T follicular helper cell (primary cell): ENCODE measurements around the gene CCDC85C.

Experiments
- DNase-seq: peaks from one replicate; pipeline ENCODE4 v3.0.0-alpha.2; 2020; ENCODE audit warnings: low read depth

Gene CCDC85C

DNA sequence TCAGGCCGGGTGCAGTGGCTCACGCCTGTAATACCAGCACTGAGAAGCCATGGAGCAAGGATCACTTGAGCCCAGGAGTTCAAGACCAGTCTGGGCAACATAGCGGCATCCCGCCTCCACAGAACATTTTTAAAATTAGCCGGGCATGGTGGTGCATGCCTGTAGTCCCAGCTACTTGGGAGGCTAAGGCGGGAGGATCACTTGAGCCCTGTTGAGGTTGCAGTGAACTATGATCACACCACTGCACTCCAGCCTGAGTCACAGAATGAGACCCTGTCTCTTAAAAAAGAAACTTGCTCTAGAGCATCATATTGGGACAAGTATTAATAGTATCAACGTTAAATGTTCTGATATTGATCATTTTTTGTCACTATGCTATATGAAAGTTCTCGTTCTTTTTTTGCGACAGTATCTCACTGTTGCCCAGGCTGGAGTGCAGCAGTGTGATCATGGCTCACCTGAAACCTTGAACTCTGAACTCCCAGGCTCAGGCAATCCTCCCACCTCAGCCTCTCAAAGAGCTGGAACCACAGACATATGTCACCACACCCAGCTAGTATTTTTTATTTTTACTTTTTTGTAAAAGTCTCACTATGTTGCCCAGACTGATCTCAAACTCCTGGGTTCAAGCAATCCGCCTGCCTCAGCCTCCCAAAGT lies 47.7 kb downstream of the CCDC85C start:
- no peak for DNase-seq

DNA sequence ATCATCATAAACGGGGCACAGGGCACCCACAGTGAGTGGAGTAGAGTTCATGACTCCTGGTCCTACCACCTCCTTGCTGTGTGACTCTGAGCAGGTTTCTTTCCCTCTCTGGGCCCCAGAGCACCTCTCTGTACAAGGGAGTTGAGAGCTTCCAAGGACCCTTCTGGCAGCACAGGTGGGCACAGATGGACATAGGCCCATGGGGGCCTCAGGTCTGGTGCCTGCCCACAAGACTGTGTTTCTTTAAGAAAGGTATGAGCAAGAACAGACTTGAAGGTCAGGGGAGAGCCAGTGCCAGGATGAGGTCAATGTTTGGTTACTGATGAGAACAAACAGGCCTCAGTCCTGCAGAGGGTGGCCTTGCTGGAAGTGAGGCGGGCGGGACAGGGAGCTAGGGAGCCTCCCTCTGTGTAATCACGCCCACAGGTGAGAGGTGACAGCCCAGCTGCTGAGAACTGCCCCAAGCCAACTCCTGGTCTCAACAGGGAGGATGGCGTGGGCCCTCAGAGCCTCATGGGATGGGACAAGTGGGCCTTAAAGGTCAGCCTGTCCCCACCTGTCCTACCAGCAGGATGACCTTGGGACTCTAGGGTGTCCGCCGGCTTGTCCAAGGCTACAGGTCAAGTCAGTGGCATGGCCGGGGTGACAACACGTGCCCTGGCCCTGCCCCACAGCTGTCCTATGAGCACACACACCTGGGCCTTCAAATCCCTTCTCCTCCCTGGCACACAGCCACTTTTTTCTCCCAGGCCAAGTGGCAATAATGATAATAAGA lies 49.1 kb downstream of the CCDC85C start:
- no peak for DNase-seq

DNA sequence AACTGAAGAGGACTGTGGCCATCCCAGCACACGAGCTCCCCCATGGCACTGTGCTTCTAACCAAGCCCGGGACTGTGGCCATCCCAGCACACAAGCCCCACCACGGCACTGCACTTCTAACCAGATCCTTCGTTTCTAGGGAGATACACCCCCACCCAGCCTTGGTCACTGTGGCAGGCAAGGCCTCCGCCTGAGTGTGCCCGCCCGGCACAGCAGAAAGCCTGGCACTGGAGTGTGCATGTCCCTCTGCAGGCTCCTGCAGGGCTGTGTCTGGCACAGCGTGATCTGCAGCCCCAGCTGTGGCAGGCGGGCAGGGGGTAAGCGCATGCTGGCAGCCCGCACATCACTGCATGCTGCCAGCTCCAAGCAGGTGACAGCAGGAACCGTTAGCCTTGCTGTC lies 49.8 kb downstream of the CCDC85C start:
- DNase-seq, result no peak

DNA sequence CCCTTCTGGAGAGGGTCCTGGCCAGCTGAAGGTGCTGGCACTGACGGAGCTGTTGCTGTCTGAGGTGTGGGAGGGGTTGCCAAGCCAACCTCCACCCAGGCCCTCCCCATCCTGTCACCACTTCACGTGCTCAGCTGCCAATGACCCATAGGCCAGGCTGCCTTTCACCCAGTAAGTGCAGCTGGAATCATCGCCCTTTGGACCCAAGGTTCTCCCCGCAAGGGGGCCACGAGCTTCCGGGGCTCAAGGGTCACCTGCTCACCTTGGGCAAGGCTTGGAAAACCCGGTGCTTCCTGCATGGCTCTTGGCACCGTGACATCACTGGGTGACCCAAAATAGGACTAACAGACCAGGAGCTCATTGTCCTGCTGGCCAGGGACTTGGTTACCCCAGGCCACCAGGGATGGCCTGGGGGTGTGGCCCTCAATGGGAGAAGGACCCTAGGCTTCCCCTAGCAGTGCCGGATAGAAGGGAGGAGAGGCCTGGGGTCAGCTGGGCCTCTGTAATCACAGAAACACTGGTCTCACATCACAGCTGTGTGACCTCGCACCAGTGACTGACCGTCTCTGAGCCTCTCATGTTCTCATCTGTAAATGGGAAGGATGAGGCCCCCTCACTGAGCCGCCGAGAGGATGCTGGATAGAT lies 51.3 kb downstream of the CCDC85C start:
- no peak for DNase-seq

DNA sequence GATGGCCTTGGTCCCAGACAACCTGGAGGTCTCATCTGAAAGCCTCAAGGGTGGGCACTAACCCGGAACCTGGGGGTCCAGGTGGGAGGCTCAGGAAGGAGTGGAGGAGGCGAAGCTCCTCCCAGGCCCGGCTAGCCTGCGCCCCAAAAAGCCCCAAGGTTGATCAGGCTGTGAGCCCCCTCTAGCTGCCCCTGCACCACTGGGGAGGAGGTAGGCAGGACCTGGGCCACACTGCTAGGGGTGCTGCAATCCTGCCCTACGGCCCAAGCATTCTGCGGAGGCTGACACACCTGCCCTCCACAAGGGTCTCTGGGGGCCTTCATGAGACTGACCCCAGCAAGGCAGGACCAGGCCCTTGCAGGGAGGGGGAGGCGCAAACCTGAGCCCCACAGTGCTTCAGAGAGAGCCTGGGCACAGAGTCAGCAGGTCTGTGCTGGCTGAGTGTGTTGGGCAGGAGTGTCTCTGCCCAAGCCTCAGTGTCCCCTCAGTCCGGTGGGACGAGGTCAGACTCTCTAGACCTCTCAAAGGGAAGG lies 51.9 kb downstream of the CCDC85C start:
- DNase-seq, result no peak

DNA sequence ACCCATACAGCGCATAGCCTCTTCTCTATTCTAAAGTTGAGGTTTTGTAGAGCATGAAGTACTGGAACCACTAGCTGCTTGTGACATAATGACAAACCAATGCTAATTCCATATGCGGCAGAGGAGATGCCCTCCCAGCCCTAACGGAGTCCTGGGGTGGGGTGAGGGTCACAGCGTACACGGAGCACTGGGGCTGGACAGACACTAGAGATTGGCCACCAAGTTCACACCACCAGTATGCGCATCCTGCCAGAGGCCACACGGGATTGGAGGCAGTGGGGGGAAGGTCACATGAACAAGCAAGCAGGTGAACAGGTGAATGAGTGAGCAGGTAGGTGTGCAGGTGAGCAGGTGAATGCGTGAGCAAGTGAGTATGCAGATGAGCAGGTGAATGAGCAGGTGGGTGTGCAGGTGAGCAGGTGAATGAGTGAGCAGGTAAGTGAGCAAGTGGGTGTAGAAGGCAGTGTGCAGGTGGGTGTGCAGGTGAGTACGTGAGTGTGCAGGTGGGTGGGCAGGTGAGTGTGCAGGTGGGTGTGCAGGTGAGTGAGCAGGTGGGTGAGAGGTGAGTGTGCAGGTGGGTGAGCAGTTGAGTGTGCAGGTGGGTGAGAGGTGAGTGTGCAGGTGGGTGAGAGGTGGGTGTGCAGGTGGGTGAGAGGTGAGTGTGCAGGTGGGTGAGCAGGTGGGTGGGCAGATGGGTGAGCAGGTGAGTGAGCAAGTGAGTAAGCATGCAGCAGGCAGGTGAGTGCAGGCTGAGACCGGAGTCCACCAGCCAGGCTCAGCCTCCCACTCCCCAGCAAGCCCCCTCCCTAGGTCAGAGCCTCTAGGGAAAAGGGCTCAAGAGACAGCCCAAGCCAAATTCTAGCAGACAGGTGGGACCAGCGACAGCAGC lies 52.7 kb downstream of the CCDC85C start:
- no peak for DNase-seq

DNA sequence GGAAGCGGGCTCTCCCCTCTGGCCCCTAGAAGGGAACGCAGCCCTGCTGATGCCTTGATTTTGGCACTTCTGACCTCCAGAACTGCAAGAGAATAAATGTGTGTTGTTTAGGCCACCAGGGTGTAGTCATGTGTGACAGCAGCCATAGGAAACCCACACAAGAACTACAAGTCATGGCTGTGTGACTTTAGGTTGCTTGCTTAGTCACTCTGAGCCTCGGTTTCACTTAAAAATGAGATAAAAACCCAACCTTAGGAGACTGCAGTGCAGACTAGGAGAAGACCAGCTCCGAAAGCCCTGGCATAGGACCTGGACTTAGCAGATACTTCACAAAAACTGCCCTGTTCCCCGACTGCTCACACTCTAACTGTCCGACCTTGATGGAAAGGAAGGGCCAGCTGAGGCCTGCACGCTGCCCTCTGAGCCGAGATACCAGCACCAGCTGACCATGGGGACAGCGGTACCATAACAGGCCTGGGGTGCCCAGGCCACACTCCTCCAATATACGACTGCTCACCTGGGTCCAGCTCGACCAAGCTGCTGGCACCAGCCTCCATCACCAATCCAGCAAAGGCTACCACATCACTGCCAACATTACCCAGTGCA lies 53.5 kb downstream of the CCDC85C start:
- DNase-seq, result no peak

DNA sequence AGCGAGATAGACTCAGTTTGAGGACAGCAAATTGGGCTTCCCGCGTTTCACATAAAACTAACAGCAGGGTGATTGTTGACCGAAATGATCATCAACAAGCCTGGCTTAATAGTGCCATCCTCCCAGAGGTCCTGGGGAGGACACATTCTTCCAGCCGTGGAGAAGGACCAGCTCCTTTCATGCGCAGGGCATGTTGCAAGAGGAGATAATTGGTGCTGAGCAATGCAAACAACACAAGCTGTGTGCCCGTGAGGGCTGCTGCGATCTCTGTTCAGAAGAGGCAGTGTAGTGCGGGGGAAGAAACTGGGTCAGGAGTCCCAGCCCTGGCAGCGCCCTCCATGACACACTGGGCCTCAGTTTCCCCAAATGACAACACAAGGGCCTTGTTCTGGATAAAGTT lies 54.3 kb downstream of the CCDC85C start:
- DNase-seq, result no peak

DNA sequence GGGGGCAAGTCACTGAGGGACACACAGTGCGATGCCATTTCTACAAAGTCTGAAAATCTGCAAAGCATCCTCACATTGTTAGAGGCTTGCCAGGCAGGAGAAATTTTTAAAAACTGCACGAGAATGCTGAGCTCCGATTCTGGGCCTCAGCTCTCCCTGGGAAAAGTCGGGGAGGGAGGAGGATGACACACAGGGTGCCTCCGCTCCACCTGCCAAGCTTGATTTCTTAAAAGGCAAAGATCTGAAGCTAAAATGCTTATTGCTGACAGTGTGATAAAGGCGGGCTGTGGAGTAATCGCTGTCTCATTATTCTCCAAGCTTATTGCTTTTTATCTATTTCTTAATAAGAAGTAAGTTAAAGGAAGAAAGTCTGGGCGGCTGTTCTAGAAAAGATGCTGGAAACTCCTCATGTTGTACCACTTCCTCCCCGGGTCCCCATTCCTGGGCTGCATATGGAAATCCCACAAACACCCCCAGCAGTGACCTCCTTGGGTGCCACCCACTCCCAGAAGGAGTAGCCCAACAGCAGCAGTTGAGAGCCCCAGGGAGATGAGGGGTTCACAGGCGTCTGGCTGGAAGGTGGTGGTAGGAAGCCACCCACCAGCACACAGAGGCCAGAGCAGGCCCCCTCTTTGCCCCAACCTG lies 55.0 kb downstream of the CCDC85C start:
- no peak for DNase-seq

DNA sequence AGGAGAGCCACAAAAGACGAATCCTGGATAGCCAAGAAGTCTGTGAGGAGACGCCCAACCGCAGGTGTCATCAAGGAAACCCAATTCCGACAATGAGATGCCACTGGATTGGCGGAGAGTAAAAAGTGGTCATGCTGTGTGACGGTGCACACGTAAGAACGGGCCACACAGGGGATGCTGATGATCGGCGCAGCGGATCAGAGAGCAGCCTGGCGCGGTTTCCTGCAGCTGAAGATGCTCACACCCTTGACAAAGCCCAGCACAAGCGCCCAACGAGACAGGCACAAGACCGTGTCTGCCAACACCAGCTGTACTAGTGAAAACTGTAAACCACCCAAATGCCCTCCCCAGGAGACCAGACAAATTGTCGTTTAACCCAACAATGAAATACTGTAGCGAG lies 55.8 kb downstream of the CCDC85C start:
- DNase-seq, result no peak

DNA sequence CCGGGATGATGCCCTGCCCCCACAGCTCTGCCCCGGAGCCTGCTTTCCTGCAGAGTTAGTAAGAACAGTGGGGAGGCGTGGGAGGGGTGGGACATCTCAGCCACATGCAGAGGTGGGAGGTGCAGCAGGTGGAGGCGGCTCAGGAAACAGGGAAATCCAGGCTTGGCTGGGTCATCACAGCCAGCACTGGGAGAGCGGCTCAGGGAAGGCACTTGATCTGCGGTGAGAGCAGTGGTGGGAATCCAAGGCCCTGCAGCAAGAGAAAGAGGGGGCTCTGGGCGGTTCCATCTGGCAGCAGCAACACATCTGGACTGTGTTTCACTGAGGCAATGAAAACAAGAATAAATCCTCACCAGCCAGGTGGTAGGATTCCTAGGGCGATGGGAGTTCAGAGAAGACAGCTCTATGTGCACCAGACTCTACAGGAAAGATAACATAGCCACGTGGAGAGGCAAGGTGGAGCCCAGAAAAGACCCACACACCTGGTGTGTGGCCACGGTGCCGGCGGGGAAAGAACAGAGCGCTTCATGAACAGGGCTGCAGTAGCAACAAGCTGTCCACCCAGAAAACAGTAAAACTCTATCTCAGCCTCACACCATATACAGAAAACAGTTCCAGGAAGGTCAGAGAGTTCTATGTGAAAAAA lies 57.6 kb downstream of the CCDC85C start:
- no peak for DNase-seq

DNA sequence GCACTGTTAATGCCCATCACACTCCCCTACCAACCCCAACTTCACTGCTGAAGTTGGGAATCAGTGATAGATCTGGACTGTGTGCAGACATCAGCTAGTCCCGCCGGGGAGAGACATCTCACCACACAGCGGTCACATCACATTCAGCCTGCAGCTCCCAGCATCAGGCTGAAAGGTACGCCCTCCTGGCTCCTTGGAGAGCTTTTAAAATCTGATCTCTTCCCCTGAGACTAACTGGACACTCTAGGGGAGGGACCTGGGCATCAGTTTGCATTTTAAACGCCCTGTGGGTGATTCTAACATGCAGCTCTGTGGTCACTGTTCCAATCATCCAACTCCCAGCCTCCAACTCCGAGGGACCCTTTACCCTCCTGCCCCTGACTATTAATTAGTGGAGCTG lies 58.4 kb downstream of the CCDC85C start:
- no peak for DNase-seq

DNA sequence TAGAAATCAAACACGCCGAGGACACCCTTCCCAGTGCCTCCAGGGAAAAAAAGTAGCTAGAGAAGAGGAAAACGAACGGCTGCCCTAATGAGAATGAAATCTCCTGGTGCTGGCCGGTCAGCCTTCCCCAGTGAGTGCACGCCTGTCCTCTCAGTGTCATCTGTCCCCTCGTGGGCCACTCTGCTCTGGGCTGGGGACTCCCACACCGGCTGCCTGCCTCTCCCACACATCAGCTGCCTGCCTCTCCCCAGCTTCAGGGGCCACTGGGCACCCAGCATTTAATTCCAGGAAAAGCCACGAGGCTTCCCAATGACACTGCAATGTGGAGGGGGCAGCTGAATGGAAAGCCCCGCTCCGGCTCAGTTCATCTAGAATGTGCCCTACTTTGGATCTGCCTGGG lies 59.0 kb downstream of the CCDC85C start:
- DNase-seq, result no peak

DNA sequence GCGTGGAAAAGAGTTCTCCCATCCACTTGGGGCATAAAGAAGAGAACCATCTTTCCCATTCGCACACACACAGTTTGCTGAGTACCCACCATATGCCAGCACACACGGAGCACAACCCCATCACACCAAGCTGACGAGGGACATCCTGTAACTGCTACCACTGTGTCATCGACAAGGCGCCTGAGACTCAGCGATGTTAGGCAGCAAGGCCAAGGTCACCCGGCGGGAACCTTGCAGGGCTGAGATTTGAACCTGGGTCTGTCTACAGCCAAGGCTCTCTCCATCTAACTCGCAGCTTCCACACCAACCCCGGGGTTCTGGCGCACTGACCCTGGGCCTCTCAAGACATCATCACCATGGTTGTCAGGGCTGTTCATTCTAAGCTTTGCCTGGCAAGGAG lies 60.0 kb downstream of the CCDC85C start:
- DNase-seq, result no peak

DNA sequence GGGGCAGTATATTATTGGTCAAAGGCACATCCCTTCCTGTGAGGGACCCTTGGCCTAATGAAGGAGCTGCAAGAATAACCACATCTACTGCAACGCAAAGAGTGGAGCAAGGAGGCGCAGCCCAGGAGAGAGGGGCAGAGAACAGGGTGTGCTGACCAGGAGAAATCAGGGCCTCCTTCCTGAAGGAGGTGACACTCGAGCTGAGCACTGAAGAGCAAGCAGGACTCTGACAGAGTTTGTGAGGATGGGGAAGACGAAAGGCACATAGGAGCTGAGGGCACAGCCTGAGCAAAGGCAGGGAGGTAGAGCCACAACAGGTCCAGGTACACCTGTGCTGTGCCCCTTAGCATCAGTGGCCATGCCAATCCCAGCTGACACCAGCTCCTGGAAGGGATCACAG lies 60.6 kb downstream of the CCDC85C start:
- no peak for DNase-seq

DNA sequence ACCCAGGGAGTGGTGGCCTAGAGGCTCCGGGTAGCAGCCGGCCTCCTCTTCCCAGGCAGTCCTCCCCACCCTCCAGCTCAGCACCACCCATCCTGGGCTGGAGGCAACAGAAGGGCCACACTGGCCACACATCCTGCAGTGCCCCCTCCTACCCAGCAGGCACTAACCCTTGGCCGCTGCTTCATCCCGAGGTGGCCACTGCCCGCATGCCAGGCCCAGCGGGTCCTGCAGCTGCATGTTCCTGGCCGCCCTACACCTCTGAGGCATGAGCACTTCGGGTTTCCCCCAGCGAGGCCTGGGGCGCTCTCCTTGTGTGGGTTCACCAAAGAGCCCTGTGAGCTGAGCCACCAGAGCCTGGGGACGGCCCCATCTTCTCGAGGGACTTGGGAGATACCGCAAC lies 61.4 kb downstream of the CCDC85C start:
- no peak for DNase-seq

DNA sequence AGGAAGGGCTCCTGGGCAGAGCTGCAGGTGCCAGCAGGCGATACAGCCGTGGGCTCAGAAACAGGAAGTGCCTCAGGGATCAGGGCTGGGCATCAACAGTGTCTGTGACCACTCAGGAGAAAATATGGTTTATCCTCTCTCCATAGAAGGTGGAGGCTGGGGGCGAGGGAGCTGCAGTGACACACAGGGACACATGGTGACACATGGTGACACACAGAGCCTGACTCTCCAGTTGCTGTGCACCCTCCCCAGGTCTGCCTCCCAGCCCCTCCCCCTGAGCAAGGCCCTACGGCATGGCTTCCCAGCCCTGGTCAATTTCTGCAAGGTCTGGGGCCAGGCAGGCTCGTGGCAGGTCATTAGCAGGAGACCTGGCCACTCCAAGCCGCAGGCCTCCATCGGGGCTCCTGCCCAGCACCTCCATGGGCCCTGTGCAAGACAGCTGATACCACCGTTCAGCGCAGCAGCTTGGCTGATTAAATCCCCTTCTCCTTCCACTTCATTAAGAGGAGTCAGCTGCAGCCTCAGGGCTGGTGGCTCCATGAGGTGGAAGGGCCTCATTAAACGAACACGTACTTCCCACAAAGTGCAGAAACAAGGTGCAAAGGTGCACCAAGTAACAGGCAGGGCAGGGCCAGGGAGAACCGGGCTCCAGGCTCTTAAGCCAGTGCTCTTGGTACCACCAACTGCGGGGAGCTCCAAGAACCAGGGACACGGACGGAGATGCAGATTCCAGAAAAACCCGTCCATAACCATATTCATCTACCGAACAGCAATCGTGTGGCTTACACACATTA lies 62.1 kb downstream of the CCDC85C start:
- DNase-seq, result no peak

DNA sequence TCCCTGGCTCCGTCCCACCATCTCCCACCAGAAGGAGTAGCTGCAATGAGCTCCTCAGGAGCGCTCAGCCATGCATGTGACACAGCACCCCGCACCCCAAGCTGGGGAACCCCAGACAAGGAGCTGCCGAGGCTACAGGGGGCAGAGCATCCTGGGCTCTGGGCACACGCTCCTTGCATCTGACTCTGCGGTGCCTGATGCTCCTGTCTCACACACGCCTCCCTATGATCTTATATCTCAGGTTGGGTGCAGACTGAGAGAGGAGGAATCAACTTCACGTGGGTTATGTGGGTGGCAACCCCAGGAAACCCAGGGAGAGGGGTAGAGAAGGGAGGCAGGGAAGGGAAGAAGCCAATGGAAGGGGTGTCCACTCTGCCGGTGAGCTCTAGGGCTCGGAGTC lies 62.8 kb downstream of the CCDC85C start:
- DNase-seq, result no peak

DNA sequence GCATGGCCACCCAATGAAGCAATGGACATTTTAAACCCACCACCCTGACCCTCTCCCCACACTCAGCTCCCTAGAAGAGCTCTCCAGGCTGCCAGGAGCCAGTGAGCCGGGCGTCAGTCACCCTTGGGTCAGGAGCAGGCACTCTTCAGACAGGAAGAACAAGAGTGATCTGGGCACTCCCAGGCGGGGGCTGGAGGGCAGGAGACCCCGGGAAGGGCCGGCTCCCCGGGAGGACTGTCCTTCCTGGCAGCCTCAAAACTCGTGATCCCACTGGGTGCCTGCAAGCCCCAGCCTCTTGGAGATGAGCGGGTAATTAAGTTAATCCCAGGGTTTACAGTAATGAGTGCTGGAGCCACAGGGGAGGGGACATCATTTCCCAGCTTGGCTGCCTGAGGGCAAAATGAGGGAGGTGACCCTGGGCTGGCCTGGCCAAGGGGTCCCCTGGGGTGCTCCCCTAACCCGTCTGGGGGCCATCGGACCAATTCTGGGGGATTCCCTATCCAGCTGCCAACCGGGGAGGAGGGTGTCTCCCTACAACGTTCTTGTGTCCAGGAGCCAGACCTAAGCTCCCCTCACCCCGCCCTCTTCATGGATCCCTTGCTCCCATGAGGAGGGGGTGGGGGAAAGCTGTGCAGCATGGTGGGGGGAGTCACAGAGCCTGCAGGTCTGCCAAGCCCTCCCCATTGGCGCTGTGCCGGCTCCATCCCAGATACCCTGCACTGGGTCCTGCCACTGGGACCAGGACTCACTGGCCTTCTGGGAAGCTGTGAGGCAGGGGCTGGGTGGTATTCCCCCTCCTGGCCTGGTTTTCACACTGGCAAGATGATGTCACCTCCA lies 63.6 kb downstream of the CCDC85C start:
- no peak for DNase-seq
